Measurements from ENCODE around the gene TTLL8.

TTLL8 gene

GRCh38 chr22:50058061-50058905 is at the start of gene TTLL8:
Gene TTLL8, minus strand, starts transcription at chr22:50058298.
- no peak within 1 kb of the TSS for H3K9ac ChIP-seq (ENCODE audit: low read length in 2 of 2)
- no peak within 1 kb of the TSS for H3K27ac ChIP-seq (ENCODE audit: low read length)
- H3K4me1 ChIP-seq (ENCODE audit: control insufficient read depth, insufficient read depth, low read length): peaks cover 8% of the 10 kb centered on the region
- peak within 1 kb of the TSS; percentile 29 to 40 for H3K4me3 ChIP-seq (ENCODE audit: low read length in 2 of 2)
- no peaks in the 10 kb centered on the region for H3K36me3 ChIP-seq (ENCODE audit: control insufficient read depth in 2 of 2, insufficient read depth in 2 of 2, low read length in 2 of 2)
- H3K9me3 ChIP-seq (ENCODE audit: control insufficient read depth in 2 of 2, low read length in 2 of 2): peaks cover 0 to 6% of the 10 kb centered on the region in 2 donors
- peaks cover 25 to 31% of the 10 kb centered on the region in 2 donors for H3K27me3 ChIP-seq (ENCODE audit: control insufficient read depth in 1 of 2, insufficient read depth in 2 of 2, low read length in 2 of 2)

- Histone ChIP-seq H3K4me1 (ENCODE audit: control insufficient read depth, insufficient read depth, low read length) (no peaks in the 10 kb centered on the region), H3K27ac (ENCODE audit: low read length) (no peak overlapping the region), H3K9ac (ENCODE audit: low read length in 2 of 2) (no peak overlapping the region), H3K27me3 (ENCODE audit: control insufficient read depth in 1 of 2, insufficient read depth in 2 of 2, low read length in 2 of 2) (peaks cover 2 to 3% of the 10 kb centered on the region in 2 donors), H3K4me3 (ENCODE audit: low read length in 2 of 2) (no peak overlapping the region), H3K9me3 (ENCODE audit: control insufficient read depth in 2 of 2, low read length in 2 of 2) (no peaks in the 10 kb centered on the region), H3K36me3 (ENCODE audit: control insufficient read depth in 2 of 2, insufficient read depth in 2 of 2, low read length in 2 of 2) (no peaks in the 10 kb centered on the region)
Measured at GRCh38 chr22:50107529-50107928, 49.4 kb upstream of the TTLL8 start.

- no peaks in the 10 kb centered on the region for H3K9me3 ChIP-seq (ENCODE audit: control insufficient read depth in 2 of 2, low read length in 2 of 2)
- H3K4me1 ChIP-seq (ENCODE audit: control insufficient read depth, insufficient read depth, low read length): no peaks in the 10 kb centered on the region
- no peak overlapping the region for H3K4me3 ChIP-seq (ENCODE audit: low read length in 2 of 2)
- no peak overlapping the region for H3K27ac ChIP-seq (ENCODE audit: low read length)
- no peaks in the 10 kb centered on the region for H3K36me3 ChIP-seq (ENCODE audit: control insufficient read depth in 2 of 2, insufficient read depth in 2 of 2, low read length in 2 of 2)
- no peak overlapping the region for H3K9ac ChIP-seq (ENCODE audit: low read length in 2 of 2)
- peaks cover 2 to 3% of the 10 kb centered on the region in 2 donors for H3K27me3 ChIP-seq (ENCODE audit: control insufficient read depth in 1 of 2, insufficient read depth in 2 of 2, low read length in 2 of 2)
Measured at GRCh38 chr22:50105208-50106100, 47.4 kb upstream of the TTLL8 start.

- Histone ChIP-seq H3K9me3 (ENCODE audit: control insufficient read depth in 2 of 2, low read length in 2 of 2) (no peaks in the 10 kb centered on the region), H3K27me3 (ENCODE audit: control insufficient read depth in 1 of 2, insufficient read depth in 2 of 2, low read length in 2 of 2) (peaks cover 2 to 3% of the 10 kb centered on the region in 2 donors), H3K4me3 (ENCODE audit: low read length in 2 of 2) (no peak overlapping the region), H3K27ac (ENCODE audit: low read length) (no peak overlapping the region), H3K36me3 (ENCODE audit: control insufficient read depth in 2 of 2, insufficient read depth in 2 of 2, low read length in 2 of 2) (no peaks in the 10 kb centered on the region), H3K4me1 (ENCODE audit: control insufficient read depth, insufficient read depth, low read length) (no peaks in the 10 kb centered on the region), H3K9ac (ENCODE audit: low read length in 2 of 2) (no peak overlapping the region)
Measured at GRCh38 chr22:50104141-50104544, 46.0 kb upstream of the TTLL8 start.

GRCh38 chr22:50102946-50103345 is 44.8 kb upstream of the TTLL8 start:
- Histone ChIP-seq H3K27ac (ENCODE audit: low read length) (no peak overlapping the region), H3K4me1 (ENCODE audit: control insufficient read depth, insufficient read depth, low read length) (no peaks in the 10 kb centered on the region), H3K4me3 (ENCODE audit: low read length in 2 of 2) (no peak overlapping the region), H3K9ac (ENCODE audit: low read length in 2 of 2) (no peak overlapping the region), H3K9me3 (ENCODE audit: control insufficient read depth in 2 of 2, low read length in 2 of 2) (no peaks in the 10 kb centered on the region), H3K27me3 (ENCODE audit: control insufficient read depth in 1 of 2, insufficient read depth in 2 of 2, low read length in 2 of 2) (peaks cover 2 to 3% of the 10 kb centered on the region in 2 donors), H3K36me3 (ENCODE audit: control insufficient read depth in 2 of 2, insufficient read depth in 2 of 2, low read length in 2 of 2) (no peaks in the 10 kb centered on the region)

- no peak overlapping the region for H3K4me3 ChIP-seq (ENCODE audit: low read length in 2 of 2)
Measured at GRCh38 chr22:50101870-50102565, 43.9 kb upstream of the TTLL8 start.

GRCh38 chr22:50098052-50098451 is 40.0 kb upstream of the TTLL8 start:
- no peaks in the 10 kb centered on the region for H3K36me3 ChIP-seq (ENCODE audit: control insufficient read depth in 2 of 2, insufficient read depth in 2 of 2, low read length in 2 of 2)
- H3K9ac ChIP-seq (ENCODE audit: low read length in 2 of 2): no peak overlapping the region
- H3K27ac ChIP-seq (ENCODE audit: low read length): no peak overlapping the region
- H3K27me3 ChIP-seq (ENCODE audit: control insufficient read depth in 1 of 2, insufficient read depth in 2 of 2, low read length in 2 of 2): peaks cover 0 to 5% of the 10 kb centered on the region in 2 donors
- H3K4me1 ChIP-seq (ENCODE audit: control insufficient read depth, insufficient read depth, low read length): no peaks in the 10 kb centered on the region
- H3K4me3 ChIP-seq (ENCODE audit: low read length in 2 of 2): no peak overlapping the region
- no peaks in the 10 kb centered on the region for H3K9me3 ChIP-seq (ENCODE audit: control insufficient read depth in 2 of 2, low read length in 2 of 2)

More at GRCh38 chr22:50101870-50102565, 43.9 kb upstream of the TTLL8 start:
- Histone ChIP-seq H3K27ac (ENCODE audit: low read length) (no peak overlapping the region), H3K36me3 (ENCODE audit: control insufficient read depth in 2 of 2, insufficient read depth in 2 of 2, low read length in 2 of 2) (no peaks in the 10 kb centered on the region), H3K9me3 (ENCODE audit: control insufficient read depth in 2 of 2, low read length in 2 of 2) (no peaks in the 10 kb centered on the region), H3K9ac (ENCODE audit: low read length in 2 of 2) (no peak overlapping the region), H3K27me3 (ENCODE audit: control insufficient read depth in 1 of 2, insufficient read depth in 2 of 2, low read length in 2 of 2) (peaks cover 0 to 3% of the 10 kb centered on the region in 2 donors), H3K4me1 (ENCODE audit: control insufficient read depth, insufficient read depth, low read length) (no peaks in the 10 kb centered on the region)

GRCh38 chr22:50092342-50092741 is 34.2 kb upstream of the TTLL8 start:
- Histone ChIP-seq H3K4me3 (ENCODE audit: low read length in 2 of 2) (no peak overlapping the region), H3K27me3 (ENCODE audit: control insufficient read depth in 1 of 2, insufficient read depth in 2 of 2, low read length in 2 of 2) (peaks cover 18 to 19% of the 10 kb centered on the region in 2 donors), H3K9me3 (ENCODE audit: control insufficient read depth in 2 of 2, low read length in 2 of 2) (peaks cover 0 to 3% of the 10 kb centered on the region in 2 donors), H3K4me1 (ENCODE audit: control insufficient read depth, insufficient read depth, low read length) (no peaks in the 10 kb centered on the region), H3K9ac (ENCODE audit: low read length in 2 of 2) (no peak overlapping the region), H3K36me3 (ENCODE audit: control insufficient read depth in 2 of 2, insufficient read depth in 2 of 2, low read length in 2 of 2) (no peaks in the 10 kb centered on the region), H3K27ac (ENCODE audit: low read length) (no peak overlapping the region)

GRCh38 chr22:50091092-50091768 is 33.1 kb upstream of the TTLL8 start:
- Histone ChIP-seq H3K4me1 (ENCODE audit: control insufficient read depth, insufficient read depth, low read length) (no peaks in the 10 kb centered on the region), H3K9ac (ENCODE audit: low read length in 2 of 2) (no peak overlapping the region), H3K4me3 (ENCODE audit: low read length in 2 of 2) (no peak overlapping the region), H3K9me3 (ENCODE audit: control insufficient read depth in 2 of 2, low read length in 2 of 2) (peaks cover 0 to 3% of the 10 kb centered on the region in 2 donors), H3K27me3 (ENCODE audit: control insufficient read depth in 1 of 2, insufficient read depth in 2 of 2, low read length in 2 of 2) (peaks cover 19 to 27% of the 10 kb centered on the region in 2 donors), H3K36me3 (ENCODE audit: control insufficient read depth in 2 of 2, insufficient read depth in 2 of 2, low read length in 2 of 2) (no peaks in the 10 kb centered on the region), H3K27ac (ENCODE audit: low read length) (no peak overlapping the region)

GRCh38 chr22:50090412-50090714 is 32.3 kb upstream of the TTLL8 start:
- no peaks in the 10 kb centered on the region for H3K4me1 ChIP-seq (ENCODE audit: control insufficient read depth, insufficient read depth, low read length)
- H3K27ac ChIP-seq (ENCODE audit: low read length): no peak overlapping the region
- H3K9me3 ChIP-seq (ENCODE audit: control insufficient read depth in 2 of 2, low read length in 2 of 2): peaks cover 0 to 3% of the 10 kb centered on the region in 2 donors
- no peak overlapping the region for H3K9ac ChIP-seq (ENCODE audit: low read length in 2 of 2)
- H3K36me3 ChIP-seq (ENCODE audit: control insufficient read depth in 2 of 2, insufficient read depth in 2 of 2, low read length in 2 of 2): no peaks in the 10 kb centered on the region
- peaks cover 19 to 28% of the 10 kb centered on the region in 2 donors for H3K27me3 ChIP-seq (ENCODE audit: control insufficient read depth in 1 of 2, insufficient read depth in 2 of 2, low read length in 2 of 2)
- H3K4me3 ChIP-seq (ENCODE audit: low read length in 2 of 2): no peak overlapping the region

Measured in stomach smooth muscle (tissue), 2 donors.